ENCODE measurements around the gene EED.

The EED gene

GRCh38 chr11:86249307-86250098, 5.0 kb downstream of the EED start:
- no peak for DNase-seq (ENCODE audit: low read depth)
- TF ChIP-seq, protein P1, sequence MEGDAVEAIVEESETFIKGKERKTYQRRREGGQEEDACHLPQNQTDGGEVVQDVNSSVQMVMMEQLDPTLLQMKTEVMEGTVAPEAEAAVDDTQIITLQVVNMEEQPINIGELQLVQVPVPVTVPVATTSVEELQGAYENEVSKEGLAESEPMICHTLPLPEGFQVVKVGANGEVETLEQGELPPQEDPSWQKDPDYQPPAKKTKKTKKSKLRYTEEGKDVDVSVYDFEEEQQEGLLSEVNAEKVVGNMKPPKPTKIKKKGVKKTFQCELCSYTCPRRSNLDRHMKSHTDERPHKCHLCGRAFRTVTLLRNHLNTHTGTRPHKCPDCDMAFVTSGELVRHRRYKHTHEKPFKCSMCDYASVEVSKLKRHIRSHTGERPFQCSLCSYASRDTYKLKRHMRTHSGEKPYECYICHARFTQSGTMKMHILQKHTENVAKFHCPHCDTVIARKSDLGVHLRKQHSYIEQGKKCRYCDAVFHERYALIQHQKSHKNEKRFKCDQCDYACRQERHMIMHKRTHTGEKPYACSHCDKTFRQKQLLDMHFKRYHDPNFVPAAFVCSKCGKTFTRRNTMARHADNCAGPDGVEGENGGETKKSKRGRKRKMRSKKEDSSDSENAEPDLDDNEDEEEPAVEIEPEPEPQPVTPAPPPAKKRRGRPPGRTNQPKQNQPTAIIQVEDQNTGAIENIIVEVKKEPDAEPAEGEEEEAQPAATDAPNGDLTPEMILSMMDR (conservative IDR thresholded peaks at IDR 0.05; ENCODE audit: low read length), result no peak
- H3K4me3 ChIP-seq (ENCODE audit: low read length), result no peak overlapping the region

DNA sequence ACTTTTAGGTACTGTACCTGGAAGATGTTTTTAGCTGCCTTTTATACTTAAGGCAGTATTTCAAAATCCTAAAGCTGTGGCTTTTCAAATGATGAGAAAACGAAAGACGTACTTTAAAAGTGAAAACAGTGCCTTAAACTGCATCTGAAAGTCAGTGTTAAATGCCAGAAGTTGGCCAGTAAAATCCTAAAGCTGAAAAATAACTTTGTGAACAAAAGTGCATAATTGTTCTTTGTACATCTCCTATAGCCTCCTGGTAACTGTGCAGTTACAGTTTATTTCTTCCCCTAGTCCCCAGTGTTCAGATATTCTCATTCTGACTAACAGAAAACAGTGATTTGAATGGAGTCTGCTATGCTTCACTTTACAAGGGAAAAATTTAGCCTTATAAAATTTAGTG, 6.8 kb downstream of the EED start:
- TF ChIP-seq, protein P1 (conservative IDR thresholded peaks at IDR 0.05; ENCODE audit: low read length), result no peak
- peak overlapping the region; percentile 44 for H3K4me3 ChIP-seq (ENCODE audit: low read length)
- no peak for DNase-seq (ENCODE audit: low read depth)

DNA sequence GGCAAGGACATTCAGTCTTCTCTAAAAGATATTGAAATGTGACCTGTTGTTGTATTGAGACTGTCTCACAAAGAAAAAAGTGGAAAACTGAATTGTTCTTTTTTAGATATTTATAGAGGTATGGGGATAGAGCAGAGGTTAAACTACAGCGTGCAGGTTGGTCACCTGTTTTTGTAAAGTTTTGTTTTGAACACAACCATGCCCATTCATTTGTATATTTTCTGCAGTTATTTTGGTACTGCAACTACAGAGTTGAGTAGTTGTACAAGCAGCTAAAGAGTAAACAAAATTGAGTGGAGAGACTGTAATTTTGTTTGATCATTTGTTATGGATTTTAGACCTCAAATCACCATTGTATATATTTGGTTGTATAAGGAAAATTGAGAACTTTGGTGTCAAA, 11.3 kb downstream of the EED start:
- TF ChIP-seq, protein P1 (conservative IDR thresholded peaks at IDR 0.05; ENCODE audit: low read length), result no peak
- no peak overlapping the region for H3K4me3 ChIP-seq (ENCODE audit: low read length)
- DNase-seq (ENCODE audit: low read depth), result no peak

DNA sequence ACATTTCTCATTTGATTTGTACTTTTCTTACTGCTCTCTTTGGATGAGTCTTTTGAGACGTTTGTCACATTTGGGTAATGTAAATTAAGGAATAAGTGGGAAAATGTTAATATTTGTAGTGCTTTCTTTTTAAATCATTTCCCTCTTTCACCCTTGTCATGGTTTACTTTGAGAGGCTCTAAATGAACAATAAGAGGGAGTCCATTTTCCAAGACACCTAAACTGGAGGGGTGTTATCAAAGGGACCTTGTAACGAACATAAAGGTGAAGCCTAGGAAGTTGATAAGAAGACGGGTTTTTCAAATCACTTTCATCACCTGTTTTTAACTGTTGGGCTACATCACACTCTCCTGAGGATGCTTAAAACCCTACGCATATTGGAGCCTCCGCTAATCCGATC, 12.1 kb downstream of the EED start:
- no peak overlapping the region for H3K4me3 ChIP-seq (ENCODE audit: low read length)
- no peak for DNase-seq (ENCODE audit: low read depth)
- TF ChIP-seq, protein P1 (conservative IDR thresholded peaks at IDR 0.05; ENCODE audit: low read length), result no peak

- DNase-seq (ENCODE audit: low read depth), result no peak
- TF ChIP-seq, protein P1 (conservative IDR thresholded peaks at IDR 0.05; ENCODE audit: low read length), result no peak
- no peak overlapping the region for H3K4me3 ChIP-seq (ENCODE audit: low read length)
Observed at GRCh38 chr11:86257446-86257845, 12.9 kb downstream of the EED start.

DNA sequence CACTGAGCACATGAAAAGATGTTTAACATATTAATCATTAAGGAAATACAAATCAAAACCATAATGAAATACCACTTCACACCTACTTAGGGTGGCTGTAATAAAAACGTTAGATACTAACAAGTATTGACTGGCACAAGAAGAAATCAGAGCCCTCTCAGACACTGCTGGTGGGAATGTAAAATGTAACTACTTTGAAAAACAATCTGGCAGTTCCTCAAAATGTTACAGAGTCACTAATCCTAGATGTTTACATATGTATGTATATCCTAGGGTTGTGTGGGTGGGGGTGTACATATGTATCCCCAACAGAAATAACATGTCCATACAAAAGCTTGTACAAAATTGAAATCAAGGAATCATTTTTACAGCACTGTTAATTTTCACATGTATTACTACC, 15.2 kb downstream of the EED start:
- DNase-seq (ENCODE audit: low read depth), result no peak
- no peak overlapping the region for H3K4me3 ChIP-seq (ENCODE audit: low read length)
- TF ChIP-seq, protein P1 (conservative IDR thresholded peaks at IDR 0.05; ENCODE audit: low read length), result no peak

- H3K4me3 ChIP-seq (ENCODE audit: low read length), result no peak overlapping the region
- no peak for DNase-seq (ENCODE audit: low read depth)
- TF ChIP-seq, protein P1 (conservative IDR thresholded peaks at IDR 0.05; ENCODE audit: low read length), result no peak
Observed at GRCh38 chr11:86261328-86261727, 16.8 kb downstream of the EED start.
